SKM-1 treated with dmso at 0.1 percent for 144 hours (cell line): ENCODE measurements around the gene DCLRE1B.
A peak's percentile ranks its signal among the peaks of the same experiment; 100 is the strongest.

Experiments used
- DNase-seq: peaks from one replicate; lab custom pipeline; 2025; ENCODE audit not compliant: unreplicated experiment; lab: John Stamatoyannopoulos, UW

The DCLRE1B gene

DNA sequence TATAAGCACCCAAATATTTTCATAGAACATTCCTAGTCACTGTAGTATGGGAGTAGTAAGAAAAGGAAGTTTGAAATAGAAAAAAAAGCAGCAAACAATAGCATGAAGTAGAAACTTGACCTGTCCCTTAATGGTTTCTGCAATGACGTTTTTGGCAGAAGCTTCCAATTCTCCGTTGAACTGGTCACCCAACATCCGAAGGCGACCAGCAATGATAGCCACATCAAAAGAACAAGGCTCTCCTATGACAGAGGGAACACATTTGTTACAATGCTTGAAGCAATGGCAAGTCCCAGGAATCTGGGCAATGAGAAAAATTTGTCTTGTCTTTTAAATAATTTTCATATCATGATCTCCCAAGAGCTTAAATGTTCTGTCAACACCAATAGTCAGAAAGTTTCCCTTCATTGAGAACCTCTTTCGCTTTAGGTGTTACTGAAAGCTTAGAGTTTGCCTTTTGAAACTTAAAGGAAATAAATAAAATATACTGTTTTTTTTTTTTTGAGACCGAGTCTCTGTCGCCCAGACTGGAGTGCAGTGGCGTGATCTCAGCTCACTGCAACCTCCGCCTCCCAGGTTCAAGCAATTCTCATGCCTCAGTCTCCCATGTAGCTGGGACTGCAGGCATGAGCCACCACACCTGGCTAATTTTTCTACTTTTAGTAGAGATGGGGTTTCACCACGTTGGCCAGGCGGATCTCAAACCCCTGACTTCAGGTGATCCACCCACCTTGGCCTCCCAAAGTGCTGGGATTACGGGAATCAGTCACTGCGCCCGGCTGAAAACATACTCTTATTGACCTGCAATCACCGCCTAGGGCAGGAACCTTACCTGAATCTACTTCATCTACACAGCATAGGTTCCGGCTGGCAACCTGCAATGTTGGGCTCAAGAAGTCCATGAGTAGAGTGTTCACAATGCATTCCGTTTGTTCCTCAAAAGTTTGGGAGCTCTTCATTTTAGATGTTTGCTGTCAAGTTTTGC is 18.4 kb upstream of the DCLRE1B start:
- DNase-seq: no peak

DNA sequence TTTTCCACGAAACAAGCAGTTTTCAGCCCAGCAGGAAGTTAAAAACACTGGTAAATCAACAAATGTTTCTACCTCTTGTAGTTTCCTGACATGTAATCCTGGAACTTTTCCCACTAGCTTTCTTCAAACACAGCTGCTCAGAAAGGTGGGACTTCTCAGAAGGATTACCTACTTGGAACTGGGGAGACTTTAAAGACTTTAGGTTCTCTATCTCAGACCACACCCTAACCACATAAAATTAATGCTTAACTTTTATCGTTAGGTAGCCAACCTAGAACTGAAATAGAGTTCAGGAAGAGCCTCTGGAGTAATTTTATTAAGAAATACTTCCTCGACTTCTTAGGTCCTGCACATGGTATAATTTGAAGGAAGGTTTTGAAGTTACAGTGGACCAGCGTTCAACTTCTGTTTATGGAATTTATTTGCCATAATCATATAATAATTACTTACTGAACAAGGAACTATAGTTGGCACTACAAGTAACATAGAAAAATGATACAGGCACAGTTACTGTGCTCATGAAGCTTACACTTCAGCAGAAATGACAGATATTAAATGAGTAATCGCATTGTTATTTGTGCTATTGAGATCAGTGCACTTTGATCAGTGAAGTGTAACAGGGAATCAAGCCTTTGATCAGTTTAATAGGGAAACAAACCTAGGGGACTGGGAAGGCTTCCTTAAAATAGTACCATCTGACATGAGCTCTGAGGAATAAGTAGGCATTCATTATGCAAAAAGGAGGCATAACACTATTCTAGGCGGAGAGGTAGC is 17.5 kb upstream of the DCLRE1B start, which contains the start of gene BCL2L15:
BCL2L15 (minus strand) TSS at position 180 of the 774 bp plus-strand sequence. CDS start 206 bp downstream, outside the sequence.
- no peak for DNase-seq

DNA sequence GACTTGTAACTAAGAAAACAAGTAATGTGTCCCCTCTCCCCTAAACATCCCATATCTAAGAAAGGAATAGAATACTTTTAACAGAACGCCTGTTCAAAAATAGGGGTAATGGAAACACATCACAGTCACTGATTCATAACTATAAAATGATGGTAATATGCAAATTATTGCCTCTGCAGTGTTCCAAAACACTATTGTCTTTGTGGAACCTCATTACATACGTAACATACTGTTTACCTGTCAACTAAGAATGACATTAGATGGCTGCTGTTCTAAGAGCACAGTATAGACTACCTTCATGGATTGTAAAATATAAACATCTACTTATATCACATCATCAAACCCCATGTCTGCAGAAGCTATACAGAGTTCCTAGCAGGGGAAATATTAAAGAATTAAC is 14.3 kb upstream of the DCLRE1B start:
- no peak for DNase-seq

DNA sequence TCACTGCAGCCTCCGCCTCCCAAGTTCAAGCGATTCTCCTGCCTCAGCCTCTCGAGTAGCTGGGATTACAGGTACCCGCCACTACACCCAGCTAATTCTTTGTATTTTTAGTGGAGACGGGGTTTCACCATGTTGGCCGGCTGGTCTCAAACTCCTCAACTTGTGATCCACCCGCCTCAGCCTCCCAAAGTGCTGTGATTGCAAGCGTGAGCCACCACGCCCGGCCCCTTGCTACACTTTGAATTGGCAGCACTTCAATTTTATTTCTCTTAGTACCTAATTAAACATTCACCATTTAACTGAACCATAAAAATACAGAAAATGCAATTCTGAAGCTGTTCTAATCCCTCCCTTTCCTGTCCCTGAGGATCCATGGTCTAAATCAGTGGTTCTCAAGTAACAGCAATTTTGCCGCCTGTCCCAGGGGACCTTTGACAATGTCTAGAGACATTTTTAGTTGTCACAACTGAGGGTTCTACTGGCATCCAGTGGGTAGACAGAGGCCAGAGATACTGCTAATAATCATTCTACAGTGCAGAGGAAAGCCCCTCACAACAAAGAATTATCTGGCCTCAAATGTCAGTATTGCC is 13.4 kb upstream of the DCLRE1B start:
- DNase-seq: no peak

DNA sequence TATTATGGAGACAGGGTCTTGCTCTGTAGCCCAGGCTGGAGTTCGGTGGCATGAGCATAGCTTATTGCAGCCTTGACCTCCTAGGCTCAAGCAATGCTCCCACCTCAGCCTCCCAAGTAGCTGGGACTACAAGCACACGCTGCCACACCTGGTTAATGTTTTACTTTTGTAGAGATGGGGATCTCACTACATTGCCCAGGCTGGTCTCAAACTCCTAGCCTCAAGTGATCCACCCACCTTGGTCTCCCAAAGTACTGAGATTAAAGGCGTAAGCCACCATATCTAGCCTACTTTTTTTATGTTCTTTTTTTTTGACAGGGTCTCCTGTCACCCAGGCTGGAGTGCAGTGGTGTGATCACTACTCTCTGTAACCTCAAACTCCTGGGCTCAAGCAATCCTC is 11.9 kb upstream of the DCLRE1B start:
- no peak for DNase-seq

DNA sequence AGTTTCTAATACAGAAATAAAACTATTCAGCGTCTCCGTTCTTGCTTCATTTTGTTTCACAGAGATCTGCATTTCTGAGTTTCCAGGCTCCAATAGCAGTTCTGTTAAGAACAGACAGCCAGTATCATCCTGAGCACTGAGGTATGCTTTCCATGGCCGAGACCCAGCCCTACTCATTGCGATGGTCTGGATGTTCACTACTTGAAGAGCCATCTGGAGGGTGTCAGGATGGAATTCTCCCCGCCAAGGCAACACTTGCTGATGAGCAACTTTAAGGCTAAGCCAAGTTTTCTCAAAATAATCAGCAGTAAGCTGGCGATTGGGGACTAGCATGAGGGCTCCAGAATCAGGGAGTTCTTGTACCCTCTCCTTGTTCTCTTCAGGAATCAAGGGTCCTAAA is 10.0 kb upstream of the DCLRE1B start:
- no peak for DNase-seq

DNA sequence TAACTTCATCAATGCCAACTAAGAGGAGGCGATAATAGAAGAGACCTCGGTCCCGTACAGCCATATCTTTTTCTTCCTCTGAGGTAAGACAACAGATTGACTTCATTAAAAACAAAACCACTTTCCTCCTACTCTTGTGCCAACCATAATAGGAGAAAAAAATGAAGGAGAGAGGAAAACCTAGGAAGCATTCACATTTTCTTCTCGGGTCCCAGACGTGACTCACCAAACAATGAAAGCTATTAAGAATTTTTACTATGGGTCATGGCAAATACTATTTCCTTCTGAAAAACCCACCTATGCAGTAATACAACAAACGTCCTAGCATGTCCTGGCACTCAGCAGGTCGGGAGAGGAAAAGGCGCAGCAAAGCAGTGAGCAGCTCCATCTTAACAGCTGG is 9.2 kb upstream of the DCLRE1B start:
- no peak for DNase-seq

DNA sequence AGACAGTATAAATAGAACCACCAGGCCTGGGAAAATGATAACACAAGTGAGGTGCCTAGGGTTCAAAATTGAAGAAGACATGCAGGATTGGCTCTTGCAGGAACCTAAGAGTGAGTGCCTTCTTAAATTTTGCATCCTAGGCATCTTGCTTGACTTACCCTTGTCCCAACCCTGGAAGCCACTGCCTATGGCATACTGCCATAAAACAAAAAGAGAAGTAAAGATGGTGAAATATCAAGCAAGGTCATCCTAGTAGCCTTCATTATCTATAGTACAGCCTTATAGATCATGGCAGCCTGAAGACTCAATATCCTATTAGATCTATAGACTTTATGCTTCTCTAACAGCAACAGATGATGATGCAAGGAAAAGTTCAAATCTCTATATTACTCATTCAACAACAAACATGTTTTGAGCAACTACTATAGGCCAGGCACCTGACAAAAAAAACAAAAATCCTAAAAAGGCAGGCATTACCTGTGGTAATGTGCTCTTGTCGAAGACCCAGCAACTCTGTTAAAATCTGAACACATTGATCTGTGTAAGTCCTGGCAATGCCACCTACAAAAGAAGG is 6.8 kb upstream of the DCLRE1B start:
- peak; percentile 44 for DNase-seq

DNA sequence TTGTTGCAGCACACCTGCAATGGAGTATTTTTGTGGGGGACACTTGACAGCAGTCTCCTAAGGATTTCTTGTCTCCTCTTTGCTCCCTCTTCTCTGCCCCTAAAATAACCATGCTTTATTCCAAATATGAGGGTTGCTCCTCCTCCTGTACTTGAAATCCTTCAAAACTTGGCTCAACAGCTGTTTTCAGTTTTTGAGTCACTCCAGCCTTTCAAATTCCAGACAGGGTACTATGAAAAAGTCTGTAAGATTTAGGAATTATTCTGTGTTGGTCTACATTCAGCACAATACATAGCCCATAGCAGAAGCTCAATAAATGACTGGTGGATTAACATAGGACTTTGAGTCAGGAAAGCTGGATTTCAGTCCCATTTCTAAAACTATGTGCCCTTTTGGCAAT is 6.0 kb upstream of the DCLRE1B start:
- DNase-seq: no peak

DNA sequence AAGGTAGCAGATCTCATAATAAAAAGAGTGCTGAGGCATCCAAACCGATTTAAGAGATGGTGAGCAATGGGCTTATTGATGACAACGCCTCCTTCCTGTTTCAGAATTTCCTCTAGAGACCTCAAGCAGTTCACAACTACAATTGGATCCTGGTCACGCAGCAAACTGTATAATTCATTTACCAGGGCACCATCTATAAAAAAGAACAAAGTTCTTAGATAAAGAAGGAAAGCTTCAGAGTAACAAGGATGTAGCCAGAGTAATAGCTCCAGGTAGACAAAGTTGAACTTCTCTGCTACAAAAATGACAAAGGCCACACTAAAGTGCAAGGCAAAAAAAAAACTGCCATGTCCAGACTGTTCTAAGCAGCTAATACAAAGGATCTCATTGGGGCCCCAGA is 3.9 kb upstream of the DCLRE1B start:
- DNase-seq: no peak

DNA sequence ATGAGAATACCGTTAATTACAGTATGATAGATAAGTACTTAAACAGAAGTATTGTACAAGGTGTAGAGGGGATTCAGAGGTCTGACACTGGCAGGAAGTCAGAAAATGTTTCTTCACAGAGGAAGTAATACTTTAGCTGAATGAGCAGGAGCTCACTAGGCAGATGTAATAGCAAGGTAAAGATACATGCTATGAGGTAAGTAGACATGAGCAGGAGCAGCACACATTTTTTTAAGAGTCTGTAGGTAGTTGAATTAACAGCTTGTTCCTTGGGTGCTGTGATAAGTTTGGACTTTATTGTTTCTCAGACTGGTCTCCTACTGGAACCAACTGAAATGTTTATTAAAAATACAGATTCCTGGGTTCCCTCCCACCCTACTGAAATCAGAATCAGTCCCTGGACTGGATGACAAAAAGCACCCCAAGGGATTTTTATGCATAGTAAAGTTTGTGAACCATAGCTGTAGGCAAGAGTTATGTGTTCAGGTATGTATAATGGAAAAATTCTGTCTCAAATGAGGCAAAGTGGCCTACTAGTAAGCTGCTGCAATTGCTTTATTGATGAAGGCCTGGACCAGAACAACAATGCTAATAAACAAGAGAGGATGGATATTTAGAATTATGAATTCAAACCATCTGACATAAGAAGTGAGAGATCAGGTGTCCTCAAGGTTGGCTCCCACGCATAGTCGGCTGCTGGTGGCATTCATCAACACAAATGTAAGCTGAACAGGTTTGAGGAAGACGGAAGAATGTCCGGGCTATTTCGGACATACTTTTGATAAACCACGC is 1.4 kb upstream of the DCLRE1B start:
- DNase-seq: no peak

DNA sequence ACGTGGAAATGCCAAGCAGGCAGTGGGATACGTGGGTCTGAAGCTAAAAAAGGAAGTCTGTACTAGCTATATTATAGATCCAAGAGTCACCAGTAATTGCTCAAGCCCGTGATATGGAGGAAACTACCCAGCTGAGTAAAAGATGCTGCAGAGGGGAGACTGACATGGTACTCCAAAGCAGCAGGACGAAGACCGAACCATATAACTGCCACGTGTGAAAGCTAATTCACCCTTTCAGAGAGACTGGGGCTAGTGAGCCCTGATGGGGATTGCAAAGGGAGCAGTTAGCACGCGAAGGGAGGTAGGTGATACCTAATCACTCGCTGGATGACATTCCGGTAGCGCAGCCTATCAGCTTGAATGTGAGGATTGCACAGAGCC is 843 bp upstream of the DCLRE1B start:
- peak; percentile 58 for DNase-seq

DNA sequence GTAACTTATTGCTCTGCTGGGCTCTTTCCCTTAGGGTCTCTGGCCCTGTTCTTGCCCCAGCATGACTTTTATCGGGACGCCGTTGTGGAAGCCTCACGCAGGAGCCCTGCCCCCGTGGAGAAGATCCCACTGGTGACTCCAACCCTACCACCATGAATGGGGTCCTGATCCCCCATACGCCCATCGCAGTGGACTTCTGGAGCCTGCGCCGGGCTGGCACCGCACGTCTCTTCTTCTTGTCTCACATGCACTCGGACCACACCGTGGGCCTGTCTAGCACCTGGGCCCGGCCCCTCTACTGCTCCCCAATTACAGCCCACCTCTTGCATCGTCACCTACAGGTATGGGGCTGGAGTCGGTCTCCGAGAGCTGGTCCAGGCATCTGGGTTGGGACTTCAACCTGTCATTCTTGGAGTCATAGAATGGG is 322 bp downstream of the DCLRE1B start:
- DNase-seq: no peak

DNA sequence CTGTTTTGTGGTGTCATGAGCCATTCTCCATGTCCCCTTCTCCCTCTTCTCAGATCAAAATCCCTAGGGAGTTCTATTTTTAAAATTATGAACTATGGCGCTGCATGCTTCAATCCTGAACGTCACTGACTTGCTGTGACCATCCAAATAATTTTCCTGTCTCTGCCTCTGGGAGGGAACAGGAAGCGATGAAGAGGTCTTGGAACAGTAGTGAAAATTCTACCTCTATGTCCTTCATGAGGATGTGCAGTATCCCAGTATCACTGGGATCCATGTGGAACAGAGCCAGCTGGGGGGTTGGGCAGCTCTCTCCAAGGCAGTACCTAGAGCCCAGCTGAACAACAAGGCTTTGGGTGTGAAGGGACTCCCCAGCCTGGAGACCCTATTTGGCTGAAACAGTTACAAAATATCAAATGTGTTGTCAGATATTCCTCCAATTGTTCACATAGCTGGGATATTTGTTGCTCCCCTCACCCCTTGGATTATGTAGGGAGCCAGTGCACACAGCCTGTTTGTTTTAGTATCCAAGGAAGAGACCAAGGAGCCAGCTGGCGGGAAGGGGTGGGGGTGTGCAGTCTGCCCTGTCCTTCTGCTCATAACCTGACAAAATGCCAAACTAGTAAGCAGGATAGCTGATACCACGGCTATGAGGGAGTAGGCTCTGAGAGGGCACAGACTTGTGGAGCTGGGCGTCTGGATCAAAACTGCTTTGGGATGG is 7.6 kb downstream of the DCLRE1B start:
- no peak for DNase-seq

DNA sequence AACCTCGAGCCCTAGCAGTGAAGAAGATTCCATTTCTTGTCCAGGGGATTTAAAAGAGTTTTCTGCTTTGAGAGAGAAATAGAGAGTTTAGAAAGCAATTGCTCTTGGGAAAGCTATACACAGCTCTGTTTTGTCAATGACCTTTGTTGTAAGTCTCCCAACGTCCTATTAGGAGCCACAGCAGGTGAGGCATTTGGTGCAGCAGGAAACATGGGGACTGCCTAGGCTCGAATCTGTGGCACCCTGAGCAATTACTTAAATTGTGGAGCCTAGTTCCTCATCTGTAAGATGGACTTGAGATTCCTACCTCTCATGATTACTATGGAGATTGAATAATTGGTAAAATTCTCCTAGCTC is 8.2 kb downstream of the DCLRE1B start:
- no peak for DNase-seq

DNA sequence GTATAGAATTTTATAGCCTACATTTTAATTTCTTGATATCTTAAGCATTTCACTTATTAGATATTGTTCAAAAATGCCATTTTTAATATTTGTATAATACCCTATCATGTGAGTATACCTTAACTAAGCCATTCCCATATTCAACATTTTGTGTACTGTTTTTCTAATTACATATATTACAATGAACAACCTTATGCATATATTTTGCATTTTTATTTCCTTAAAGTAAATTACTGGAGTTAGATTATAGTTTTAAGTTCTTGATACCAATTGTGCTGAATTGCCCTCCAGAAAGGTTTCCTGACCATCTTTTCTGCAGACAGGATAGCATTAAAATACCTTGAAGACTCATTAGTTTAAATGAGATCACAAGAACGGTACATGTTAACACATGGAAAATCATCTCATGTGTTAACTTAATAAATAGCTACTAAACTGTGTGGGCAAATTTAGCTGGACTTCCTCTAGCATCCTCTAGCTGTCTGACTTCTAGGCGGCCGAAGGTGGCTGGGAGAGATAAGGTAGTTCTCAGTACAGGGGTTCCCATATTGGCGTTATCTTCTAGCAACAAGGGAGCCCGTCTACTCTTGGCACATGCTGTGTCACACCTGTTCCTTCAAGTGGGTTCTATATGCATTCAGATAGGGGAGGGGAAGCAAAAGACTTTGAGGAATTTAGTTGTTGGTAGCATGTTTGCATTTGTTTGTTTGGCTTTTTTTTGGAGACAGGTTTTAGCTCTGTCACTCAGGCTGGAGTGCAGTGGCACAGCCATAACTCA is 8.9 kb downstream of the DCLRE1B start:
- DNase-seq: no peak

DNA sequence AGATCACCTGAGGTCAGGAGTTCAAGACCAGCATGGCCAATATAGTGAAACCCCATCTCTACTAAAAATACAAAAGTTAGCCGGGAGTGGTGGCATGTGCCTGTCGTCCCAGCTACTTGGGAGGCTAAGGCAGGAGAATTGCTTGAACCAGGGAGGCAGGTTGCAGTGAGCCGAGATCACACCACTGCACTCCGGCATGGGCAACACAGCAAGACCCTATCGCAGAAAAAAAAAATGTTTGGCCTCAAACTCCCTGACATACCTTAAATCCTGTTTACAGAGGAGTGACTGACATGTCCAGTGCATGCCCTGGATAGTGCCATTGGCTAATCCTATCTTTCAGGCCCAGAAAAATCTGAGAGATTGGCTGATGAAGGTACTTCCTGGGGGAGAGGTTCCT is 11.8 kb downstream of the DCLRE1B start:
- no peak for DNase-seq

DNA sequence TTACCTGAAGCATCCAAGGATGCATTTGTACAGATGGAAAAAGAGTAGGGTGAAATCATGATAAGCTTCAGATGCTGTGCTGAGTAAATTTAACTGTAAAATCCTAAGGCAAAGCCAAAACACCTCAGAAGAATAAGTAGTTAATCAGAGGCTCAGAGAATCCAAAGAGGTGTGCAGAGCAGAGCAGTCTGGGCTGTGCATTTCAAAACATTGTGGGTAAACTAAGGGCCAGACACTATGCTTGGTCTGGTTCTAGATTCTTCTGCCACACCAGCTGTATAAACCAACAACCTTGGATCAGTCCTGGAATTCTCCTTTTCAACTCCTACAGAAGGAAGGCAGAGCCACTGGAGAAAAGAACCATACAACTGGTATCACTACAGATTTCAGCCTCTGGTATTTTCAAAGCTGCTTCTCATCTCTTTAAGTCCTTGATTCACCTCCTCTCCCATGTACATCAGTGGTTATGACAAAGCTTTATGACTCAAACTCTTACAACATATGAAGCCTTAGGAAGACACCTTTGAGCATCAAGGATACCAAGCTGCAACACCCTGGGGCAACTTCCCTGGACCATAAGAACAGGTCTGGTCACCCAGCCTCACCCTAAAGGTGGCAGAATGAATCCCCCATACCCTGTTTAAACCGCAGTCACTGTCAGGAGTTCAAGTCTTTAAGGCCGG is 12.4 kb downstream of the DCLRE1B start:
- no peak for DNase-seq

DNA sequence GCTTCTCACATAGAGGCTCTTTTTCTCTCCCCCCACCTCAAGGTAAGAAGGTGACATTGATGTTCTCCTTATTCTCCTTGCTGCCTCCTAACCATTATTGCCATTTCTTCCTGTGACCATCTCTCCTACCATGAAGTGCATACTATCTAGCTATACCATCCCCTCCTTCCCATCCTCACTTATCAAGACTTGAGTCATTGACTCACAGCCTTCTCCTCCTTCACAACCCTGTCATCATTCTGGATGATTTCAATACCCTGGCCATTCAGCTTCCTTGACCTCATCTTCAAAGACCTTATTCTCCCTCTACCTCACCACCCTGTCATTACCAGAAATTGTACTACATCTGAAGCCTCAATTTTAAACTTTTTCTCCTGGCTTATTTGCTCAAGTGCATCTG is 13.1 kb downstream of the DCLRE1B start:
- no peak for DNase-seq
